ENCODE measurements around the gene GPRC5D.

GPRC5D gene

GRCh38 chr12:12933742-12934141, 18.2 kb downstream of the GPRC5D start:
- no peak for DNase-seq

- DNase-seq: no peak
These were observed 21.2 kb downstream of the GPRC5D start for GRCh38 chr12:12930633-12931219.

- DNase-seq: no peak
These were observed 22.3 kb downstream of the GPRC5D start for GRCh38 chr12:12929696-12930095.

- no peak for DNase-seq
These were observed 24.5 kb downstream of the GPRC5D start for GRCh38 chr12:12927211-12928079.

GRCh38 chr12:12926571-12927071, 25.3 kb downstream of the GPRC5D start:
- DNase-seq: no peak

GRCh38 chr12:12925388-12925787, 26.6 kb downstream of the GPRC5D start:
- no peak for DNase-seq

- DNase-seq: no peak
These were observed 27.8 kb downstream of the GPRC5D start for GRCh38 chr12:12924169-12924568.

- no peak for DNase-seq
These were observed 29.0 kb downstream of the GPRC5D start for GRCh38 chr12:12922978-12923377.

- no peak for DNase-seq
These were observed 29.8 kb downstream of the GPRC5D start for GRCh38 chr12:12922191-12922616.

GRCh38 chr12:12919666-12920435, 32.1 kb downstream of the GPRC5D start:
- DNase-seq: no peak

- DNase-seq: no peak
These were observed 33.1 kb downstream of the GPRC5D start for GRCh38 chr12:12918781-12919389.

- DNase-seq: no peak
These were observed 34.5 kb downstream of the GPRC5D start for GRCh38 chr12:12917517-12917916.

- DNase-seq: peak; percentile 91
These were observed 35.6 kb downstream of the GPRC5D start for GRCh38 chr12:12916135-12916944.

GRCh38 chr12:12915656-12916055, 36.3 kb downstream of the GPRC5D start:
- no peak for DNase-seq

GRCh38 chr12:12912711-12913110, 39.3 kb downstream of the GPRC5D start:
- DNase-seq: no peak

- DNase-seq: no peak
These were observed 42.0 kb downstream of the GPRC5D start for GRCh38 chr12:12909995-12910420.

- no peak for DNase-seq
These were observed 42.6 kb downstream of the GPRC5D start for GRCh38 chr12:12909228-12909994.

- DNase-seq: no peak
These were observed 43.3 kb downstream of the GPRC5D start for GRCh38 chr12:12908711-12909110.

- DNase-seq: no peak
These were observed 43.7 kb downstream of the GPRC5D start for GRCh38 chr12:12908252-12908651.

GRCh38 chr12:12907552-12907951, 44.4 kb downstream of the GPRC5D start:
- no peak for DNase-seq
